GM21390 (cell line): ENCODE data around the gene HPGD.

Experiments
- ATAC-seq: cut with Tn5 transposase; IDR thresholded peaks from one replicate; pipeline ENCODE4 v1.9.1; 2021; ENCODE audit not compliant: unreplicated experiment

HPGD gene

DNA sequence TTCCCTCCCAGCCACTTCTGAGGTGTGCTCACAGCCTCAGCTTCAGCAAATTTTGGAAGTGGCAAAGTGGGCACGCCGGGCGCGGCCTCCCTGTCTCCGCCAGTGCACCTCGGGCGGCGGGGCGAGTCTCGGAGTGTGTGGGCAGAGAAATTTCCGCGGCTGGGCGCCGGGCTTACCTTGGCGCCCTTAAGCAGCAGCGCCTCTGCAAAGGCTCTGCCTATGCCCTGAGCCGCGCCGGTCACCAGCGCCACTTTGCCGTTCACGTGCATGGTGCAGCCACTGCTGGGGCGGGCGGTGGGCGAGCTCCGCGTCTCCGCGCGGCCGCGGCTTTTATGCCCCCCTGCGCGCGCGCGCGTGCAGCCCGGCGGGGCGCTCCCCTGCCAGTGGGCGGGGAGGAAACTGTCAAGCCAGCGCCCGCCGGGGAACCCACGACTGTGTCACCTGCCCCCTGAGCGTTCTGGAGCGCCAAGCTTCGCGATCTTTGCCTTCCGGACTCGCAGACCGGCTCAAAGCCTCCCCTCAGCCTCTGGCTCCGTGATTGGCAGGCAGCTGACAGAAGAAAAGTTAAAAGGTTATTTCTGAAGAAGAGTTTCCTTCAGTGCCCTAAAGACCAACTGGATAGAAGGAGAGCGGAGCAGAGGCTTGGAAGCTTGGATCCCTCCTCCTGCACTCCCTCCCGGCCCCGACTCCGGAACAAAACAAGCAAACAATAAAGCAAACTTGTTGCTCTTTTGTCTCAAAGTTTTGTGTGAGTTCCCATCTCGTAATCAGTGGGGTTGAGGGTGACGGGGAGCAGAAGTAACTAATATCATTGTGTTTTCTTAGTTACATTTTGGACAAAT lies at the start of gene HPGD:
HPGD (minus strand) TSS at position 306 of the 842 bp plus-strand sequence; CDS start at position 269, 37 bp downstream.
- ATAC-seq = peak; percentile 63

DNA sequence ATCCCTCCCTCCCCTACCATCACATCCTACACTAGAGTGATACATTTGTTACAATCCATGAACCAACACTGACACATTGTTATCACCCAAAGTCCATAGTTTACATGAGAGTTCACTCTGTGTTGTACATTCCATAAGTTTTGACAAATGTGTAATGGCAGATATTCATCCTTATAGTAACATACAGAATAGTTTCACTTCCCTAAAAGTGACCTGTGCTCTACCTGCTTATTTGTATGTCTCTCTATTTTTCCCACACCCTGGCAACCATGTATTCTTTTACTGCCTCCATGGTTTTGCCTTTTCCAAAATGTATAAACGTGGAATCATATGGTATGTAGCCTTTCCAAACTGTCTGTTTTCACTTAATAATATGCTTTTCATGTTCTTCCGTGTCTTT lies 42.2 kb upstream of the HPGD start:
- no peak for ATAC-seq

DNA sequence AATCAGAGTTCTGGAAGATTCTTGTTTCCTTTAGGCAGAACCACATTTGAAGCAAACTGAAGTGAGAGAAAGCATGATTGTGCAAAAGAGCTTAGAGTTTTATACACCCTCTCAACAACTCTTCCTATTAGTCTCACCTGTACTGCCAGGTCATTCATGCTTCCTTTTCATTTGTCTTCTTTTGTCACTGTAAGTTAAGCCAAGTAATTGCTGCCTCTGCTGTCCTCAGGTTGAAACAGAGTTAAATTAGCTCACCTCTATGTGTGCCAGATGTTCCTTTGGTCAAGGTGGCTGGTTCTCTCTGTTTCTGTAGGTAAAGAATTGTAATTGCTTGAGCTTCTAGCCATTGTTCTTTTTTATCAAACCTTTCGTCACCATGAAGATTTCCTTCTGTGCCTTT lies 41.1 kb upstream of the HPGD start:
- no peak for ATAC-seq

DNA sequence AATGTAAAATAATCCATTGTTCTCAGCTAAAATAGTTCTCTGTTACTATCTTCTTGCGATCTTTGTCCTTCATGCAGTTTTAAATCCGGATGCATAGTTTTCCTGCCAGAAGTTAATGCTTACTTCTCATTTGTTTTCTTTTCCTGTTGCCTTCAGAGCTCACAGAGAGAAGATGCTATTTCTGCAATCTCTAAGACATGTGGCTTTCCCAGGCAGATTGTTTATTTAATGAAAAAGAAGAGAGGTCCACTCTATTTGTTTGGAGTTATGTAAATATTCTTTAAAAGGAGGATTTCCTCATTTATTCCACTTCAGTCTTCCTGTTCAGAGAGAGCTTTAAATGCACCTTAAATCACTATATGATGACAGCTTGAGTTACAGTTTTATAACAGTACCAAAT lies 39.3 kb upstream of the HPGD start:
- ATAC-seq = no peak

DNA sequence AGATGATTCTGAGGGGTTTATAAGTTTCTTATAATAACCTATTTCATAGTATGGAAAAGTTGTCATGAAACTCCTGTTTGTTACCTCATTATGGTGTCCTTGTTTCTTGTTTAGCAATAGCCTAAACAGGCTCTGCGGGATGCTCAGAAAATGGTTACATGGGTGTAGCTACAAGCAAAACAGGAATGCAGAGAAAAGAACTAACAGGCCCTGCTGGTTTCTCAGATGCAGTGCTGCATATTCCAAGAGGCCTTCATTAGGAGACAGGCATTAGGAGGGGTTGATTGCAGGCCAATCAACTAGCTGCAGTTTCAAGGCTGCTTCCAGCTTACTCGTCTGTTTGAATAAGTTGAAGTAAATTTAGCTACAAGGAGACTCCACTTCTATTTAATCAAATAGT lies 37.6 kb upstream of the HPGD start:
- no peak for ATAC-seq

DNA sequence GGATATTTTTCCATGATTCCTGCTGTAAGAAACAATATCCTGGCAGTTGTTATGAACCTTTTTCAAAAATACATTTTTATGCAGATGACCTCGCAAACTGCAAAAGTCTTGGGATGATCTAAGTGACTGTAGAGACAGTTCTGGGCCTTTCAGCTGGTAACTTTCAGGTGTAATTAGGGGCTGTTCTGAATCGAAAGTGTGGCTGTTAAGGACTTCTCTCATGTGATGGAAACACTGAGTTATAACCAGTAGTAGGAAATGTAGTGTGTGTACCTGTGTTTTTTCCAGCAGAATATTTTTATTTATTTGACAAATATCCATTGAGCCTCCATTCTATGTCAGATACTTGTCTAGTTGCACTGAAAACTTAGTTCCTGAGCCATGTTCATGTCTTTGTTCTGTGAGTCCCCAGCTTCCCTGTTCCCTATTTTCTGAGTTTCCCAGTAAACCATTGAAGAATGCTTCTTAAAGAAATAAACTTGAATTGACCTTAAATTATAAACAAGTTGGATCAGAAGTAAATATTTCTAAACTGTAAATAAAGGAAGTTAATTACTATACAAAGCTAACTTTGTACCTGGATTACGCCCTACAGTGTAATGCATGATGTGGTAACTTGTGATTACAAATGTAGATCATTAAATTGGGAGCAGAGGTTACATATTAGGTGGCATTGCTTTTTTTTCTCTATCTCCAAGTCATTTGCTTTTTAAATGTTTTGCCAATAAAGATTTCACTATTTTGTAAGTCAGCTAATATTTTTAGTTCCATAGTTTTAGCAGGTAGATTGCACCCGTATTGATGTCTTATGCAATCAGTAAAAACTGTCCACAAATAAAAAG lies 33.7 kb upstream of the HPGD start:
- ATAC-seq = no peak

DNA sequence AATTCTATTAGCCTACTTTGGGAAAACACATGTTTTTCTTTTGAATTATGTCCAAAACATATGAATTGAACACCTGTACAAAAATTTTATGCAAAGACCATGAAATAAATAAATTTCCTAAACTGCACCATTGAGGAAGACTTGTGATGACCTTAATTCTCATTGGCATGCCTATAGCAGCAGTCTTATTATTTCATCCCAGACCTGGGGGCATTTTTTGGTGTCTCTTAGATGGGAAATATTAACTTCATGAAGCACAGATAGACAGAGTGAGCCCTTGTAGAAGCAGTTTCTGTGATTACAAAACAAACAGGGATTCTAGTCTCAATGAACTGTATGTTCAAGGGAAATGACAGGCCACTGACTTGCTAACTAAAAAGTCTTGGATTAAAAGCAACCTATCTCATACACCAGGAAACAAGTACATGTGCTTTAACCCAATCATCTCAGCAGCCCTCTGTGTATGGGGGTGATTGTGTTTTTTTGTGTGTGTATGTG lies 32.0 kb upstream of the HPGD start:
- ATAC-seq = no peak

DNA sequence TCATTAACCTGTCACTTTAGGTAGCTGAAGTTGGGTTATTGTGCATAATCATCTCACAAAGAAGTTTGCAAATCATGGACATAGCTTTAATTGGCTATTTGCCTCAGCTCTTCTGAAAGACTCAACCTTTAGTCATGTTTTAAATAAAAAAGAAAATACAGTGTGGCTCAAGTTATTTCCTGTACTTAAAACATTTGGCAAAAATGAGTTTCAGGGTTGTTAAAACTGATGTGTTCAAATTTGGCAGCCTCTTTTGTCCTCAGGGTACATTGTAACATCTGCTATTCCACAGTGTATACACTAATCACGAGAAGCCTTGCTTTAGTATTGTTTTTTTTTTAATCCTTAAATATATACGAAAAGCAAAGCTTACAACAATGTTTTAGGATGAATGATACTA lies 31.5 kb upstream of the HPGD start:
- ATAC-seq = no peak

DNA sequence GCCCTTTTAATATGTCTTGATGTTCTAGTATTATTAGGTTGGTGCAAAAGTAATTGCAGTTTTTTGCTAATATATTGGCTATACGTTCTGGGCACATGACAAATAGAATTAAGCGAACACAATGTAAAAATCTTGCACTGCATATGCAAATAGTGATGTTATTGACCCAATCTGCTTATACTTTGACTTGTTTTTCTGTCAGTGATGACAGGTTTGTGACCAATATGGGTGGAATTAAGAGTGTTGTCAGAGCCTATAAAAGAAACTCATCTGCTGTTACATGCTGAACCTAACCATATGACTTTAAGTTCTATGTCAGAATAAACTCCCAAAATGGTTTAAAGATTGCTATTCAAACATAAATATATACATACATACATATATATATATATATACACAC lies 30.7 kb upstream of the HPGD start:
- no peak for ATAC-seq

DNA sequence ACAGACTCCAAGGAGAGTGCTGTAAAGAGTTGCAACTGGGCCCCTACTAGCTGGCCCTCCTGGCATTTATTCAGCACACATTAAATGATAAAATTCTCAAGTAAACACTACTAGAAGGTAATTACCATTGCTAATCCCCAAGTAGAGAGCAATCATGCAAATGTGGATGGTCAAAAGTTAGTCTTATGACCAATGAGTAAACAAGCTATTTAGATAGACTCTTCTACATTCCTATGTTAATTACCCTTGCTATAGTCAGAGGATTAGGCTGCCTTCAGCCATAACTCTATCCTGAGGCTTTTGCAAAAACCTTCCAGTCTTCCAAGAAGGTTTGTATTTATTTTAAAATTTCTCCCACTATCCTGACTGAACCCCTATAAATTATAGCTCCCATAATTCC lies 28.3 kb upstream of the HPGD start:
- ATAC-seq = no peak

DNA sequence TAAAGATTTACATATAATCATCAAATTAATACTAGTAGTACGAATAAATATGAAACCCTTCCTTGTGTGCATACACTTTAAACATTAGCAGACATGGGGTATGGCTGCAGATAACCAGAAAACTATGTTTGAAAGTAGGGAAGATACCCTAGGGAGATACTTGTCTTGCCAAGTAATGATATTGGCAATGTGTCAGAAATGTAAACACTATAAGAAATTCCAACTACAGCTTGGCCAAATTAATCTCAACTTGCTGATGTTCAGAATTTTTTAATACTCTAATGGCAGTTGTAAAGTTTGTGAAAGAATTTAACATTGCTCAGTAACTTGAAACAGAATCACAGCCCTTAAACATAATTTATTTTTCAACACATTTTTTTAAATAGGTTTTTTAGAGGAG lies 27.4 kb upstream of the HPGD start:
- ATAC-seq = no peak

DNA sequence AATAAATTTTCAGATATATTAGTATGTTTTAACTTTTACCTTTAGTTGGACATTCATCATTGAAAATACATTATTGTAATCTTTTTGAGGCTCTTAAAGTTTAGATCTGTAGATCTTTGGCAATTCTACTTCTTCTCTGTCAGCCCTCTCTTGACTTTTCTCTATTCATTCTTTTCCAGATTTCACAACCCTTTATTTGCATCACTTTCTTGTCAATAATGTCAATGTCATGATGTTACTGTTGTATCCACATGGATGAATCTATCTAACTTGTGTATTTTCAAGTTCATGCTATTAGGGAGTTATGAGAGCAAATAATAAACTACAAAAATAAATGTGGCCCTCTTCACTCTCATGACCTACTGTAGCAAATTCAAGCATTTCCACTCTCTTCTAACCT lies 23.0 kb upstream of the HPGD start:
- ATAC-seq = no peak

DNA sequence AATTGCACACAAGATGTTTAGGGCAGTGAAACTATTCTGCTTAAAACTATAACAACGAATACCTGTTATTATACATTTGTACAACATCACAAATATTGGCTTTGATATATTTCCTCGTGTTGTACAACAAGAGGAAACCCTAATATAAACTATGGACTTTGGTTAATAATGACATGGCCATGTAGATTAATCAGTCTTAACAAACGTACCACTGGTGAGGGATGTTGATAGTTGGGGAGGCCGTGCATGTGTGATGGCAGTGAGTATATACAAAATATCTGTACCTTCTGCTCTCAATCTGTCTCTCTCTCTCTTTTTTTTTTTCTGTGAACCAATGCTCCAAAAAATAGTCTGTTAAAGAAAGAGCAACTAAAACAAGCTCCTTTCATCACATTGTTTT lies 22.2 kb upstream of the HPGD start:
- ATAC-seq = no peak

DNA sequence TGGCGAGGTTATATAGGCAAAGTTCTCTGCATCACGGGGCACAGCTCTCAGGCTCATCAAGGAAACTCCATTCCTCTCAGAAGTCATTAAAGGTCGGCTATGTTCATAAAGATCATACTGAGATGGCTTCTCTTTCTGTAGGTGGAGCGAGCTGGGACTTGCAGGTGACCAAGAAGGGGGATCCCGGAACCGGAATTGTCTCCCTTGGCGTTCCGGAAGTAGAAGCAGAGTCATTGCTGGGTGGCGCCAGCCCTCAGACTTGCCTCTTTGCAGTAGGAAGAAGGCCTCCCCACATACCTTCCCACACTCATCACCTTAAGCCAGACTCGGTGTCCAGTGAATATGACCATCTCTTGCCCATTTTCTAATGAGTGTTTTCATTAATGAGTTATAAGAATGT lies 17.9 kb upstream of the HPGD start:
- no peak for ATAC-seq

DNA sequence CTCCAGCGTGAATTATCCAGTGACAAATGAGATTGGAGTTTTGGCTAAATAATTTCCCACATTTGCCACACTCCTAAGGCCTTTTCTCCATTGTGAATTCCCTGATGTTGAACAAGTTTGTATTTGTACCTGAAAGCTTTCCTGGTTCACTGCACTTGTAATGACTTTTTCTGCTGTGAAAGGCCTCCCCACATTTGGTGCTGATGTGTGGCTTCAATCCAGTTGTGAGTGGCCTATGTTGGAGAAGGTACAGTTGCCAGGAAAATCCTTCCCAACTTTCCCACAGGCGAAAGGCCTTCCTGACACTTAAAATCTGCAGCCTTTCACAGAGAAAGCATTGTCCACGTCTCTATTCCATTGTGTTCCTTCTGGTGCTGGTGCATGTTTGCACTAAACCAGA lies 17.3 kb upstream of the HPGD start:
- no peak for ATAC-seq

DNA sequence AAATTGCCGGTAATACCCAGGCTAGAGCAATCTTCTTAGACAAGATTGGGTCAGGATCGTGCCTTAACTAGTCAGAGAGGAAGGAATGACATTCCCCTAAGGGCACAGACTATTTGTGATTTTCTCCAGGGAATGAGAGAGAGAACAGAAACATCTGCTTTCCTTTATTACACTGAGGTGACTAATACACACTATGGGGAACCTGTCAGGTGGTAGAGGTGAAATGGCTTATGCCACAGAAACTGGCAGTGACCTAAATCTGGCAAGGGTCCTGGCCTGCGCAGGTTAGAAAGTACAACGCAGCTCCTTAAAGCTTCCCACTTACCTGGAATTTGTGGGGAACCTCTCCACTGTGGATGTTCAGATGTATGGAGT lies 16.6 kb upstream of the HPGD start:
- no peak for ATAC-seq

DNA sequence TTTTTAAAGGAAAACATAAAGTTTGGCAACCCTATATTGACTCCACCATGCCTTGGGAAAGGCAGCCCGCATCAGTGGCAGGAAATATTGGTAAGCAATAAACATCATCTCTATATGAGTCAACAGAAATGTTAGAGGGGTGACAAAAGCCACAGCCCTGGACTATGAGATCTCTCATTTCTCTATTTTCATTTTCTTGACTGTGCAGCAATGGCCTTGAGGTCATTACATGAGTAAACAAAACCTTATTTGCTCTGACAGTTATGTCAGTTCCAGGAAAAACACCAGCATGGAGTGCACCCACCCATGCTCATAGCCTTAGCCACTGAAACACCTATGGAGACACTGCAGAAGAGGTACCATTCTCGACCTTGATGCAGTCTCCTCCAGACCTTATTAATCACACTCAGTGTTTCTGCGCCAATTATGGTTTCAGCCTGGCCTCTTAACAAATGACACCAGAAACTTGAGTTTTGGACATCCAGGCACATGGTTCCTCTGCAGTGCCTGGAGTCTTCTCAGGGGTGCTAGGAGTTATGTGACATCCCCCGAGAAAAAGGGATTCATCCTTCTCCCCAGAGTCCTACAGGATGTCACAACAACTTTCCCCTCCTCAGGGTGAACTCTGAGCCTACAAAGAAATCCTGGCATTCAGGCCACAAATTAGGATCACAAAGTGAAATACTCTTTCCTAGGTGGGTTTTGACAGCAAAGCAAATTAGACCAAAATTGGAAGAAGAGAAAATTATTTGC lies 16.0 kb upstream of the HPGD start:
- ATAC-seq = peak; percentile 98

DNA sequence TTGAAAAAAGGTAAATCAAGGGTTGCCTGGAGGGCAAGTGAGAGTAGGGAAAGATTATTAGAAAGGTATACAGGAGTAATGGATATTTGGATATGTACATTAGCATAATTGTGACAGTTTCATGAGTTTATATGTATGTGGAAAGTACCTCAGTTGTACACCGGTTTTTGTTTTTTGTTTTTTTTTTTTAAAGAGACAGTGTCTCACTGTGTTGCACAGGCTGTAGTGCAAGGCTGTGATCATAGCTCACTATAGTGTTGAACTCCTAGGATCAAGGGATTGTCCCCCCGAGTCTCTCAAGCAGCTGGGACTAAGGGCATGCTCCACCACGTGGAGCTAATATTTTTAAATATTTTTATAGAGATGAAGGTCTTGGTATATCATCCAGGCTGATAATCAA lies 15.3 kb upstream of the HPGD start:
- ATAC-seq = peak; percentile 23

DNA sequence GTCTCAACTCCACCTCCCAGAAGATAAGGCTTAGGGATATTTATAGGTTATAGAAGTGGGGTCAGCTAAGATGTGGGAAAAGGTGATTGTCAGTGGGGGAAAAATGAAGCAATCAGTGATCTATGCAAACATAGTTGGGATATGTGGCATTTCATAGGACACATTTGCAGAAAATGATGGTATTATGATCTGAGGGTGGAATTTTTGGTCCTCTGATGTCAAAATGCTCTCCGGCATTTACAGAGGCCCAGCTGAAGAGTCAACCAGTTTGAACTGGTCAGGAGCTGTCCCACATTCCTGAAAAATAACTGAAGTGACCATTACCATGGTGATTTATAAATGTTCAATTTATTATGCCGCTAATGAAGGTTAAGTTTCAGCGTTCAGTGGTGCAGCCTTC lies 12.2 kb upstream of the HPGD start:
- ATAC-seq = no peak

DNA sequence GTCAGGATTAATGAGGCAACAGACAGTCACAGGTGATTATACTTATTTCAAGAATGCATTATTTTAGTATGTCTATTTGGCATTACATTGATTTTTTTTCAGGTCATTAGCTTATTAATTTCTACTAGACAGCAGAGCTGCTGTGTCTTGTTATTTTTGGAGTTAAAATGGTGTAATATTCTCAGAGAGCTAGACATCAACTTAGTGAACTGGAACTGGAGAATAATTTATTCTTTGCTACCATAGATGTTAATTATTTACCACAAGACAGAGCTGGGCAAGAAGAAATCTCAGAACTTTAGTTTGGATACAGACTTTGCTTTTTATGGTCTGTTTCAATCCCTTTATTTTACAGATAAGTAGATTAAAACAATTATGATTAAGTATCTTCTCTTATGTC lies 10.2 kb upstream of the HPGD start:
- ATAC-seq = no peak

DNA sequence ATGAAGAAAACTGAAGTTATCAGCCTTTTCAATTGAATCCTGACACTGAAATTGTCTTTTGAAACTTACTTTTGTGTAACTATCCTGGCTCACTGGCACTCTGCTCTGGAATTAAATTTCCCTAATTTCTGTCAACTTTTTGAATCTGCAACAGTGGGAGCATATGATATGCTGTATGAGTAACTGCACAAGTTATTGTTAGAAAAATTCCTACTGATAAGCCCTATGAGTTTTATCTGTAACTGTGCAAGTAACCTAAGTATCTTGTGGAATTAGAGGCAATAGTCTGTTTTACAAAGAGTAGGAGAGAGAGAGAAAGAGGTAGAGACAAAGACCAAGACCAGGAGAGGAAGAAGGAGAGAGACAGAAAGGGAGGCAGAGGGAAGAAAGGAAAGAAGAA lies 9.2 kb upstream of the HPGD start:
- no peak for ATAC-seq
